Activated CD8-positive, alpha-beta T cell treated with anti-CD3 and anti-CD28 coated beads, Interleukin-2, amount 10 ng/mL, durations not matched to agents 7 days and 5 days (primary cell): ENCODE data around the gene MIX23. TPM values are rescaled to one million over a fixed set of nuclear protein-coding genes. Genes with fewer than 3 reads are reported as not detected.
"Not testable (repeated sequence)": the region's sequence is repeated elsewhere in the genome, so short reads cannot be mapped to it uniquely, and the experiment has no call there.

Experiments used
- ATAC-seq: fragments of 150-1000 bp; cut with Tn5 transposase; one replicate; pipeline ENCODE4 v1.10.0; 2021; ENCODE audit warnings: moderate library complexity
- CTCF ChIA-PET: fragments of 350-600 bp; sonication (Branson Sonifier 250); formaldehyde crosslinking; loops from one replicate; lab custom pipeline; 2021; ENCODE audit warnings: antibody characterized with exemption; lab: Charles Lee
- POLR2A ChIA-PET: fragments of 350-600 bp; sonication (Branson Sonifier 250); formaldehyde crosslinking; loops from one replicate; lab custom pipeline; 2021; ENCODE audit warnings: antibody characterized with exemption; lab: Charles Lee
- DNase-seq: peaks from one replicate; pipeline ENCODE4 v3.0.0-alpha.2; 2020
- H3K27ac Mint-ChIP-seq: one replicate; pipeline ENCODE4 v1.8.0; 2021; ENCODE audit warnings: mild to moderate bottlenecking, mixed read lengths
- H3K27me3 Mint-ChIP-seq: one replicate; pipeline ENCODE4 v1.8.0; 2021; ENCODE audit warnings: low read depth, mixed read lengths
- H3K36me3 Mint-ChIP-seq: one replicate; pipeline ENCODE4 v1.8.0; 2021; ENCODE audit warnings: low read depth, mixed read lengths
- H3K4me1 Mint-ChIP-seq: one replicate; pipeline ENCODE4 v1.8.0; 2021; ENCODE audit warnings: low read depth, mixed read lengths
- H3K4me3 Mint-ChIP-seq: one replicate; pipeline ENCODE4 v1.8.0; 2021; ENCODE audit warnings: mild to moderate bottlenecking, mixed read lengths
- H3K9me3 Mint-ChIP-seq: one replicate; pipeline ENCODE4 v1.8.0; 2022; ENCODE audit warnings: mixed read lengths; ENCODE audit not compliant: insufficient read depth
- total RNA-seq, 2 experiments: library from RNA; stranded (reverse); gene quantifications; one replicate each; pipeline ENCODE4 v1.2.3, GENCODE V29; 2021

MIX23 gene
- total RNA-seq, 2 experiments from 2014 or later = 40.0 to 47.3 TPM

GRCh38 chr3:122365582-122366378 is 17.3 kb downstream of the MIX23 start:
- H3K27me3 Mint-ChIP-seq, DNase-seq, H3K4me1 Mint-ChIP-seq, H3K4me3 Mint-ChIP-seq, POLR2A ChIA-PET, H3K9me3 Mint-ChIP-seq, ATAC-seq, H3K27ac Mint-ChIP-seq: not testable (repeated sequence)
- CTCF ChIA-PET = interaction anchor here (0.9 to 1.7 kb wide), 8 partner anchors 13 to 819 kb away, joined by 3 to 7 read pairs (median 4); partner anchors contain the start of gene FAM162A
- H3K36me3 Mint-ChIP-seq = peaks cover 23% of the 10 kb centered on the region

- Mint-ChIP-seq H3K4me1 (no peaks in the 10 kb centered on the region), H3K36me3 (peaks cover 26% of the 10 kb centered on the region), H3K27me3 (no peaks in the 10 kb centered on the region), H3K4me3 (no peak overlapping the region), H3K9me3 (no peaks in the 10 kb centered on the region), H3K27ac (no peak overlapping the region)
- ATAC-seq = no peak
- ChIA-PET POLR2A (no interaction called here), CTCF (interaction anchor here (1.3 to 1.7 kb wide), 4 partner anchors 14 to 818 kb away, joined by 4 to 7 read pairs (median 6); partner anchors contain the start of gene FAM162A)
- no peak for DNase-seq
Measured at GRCh38 chr3:122365073-122365472, 18.0 kb downstream of the MIX23 start.

GRCh38 chr3:122364490-122364889 is 18.5 kb downstream of the MIX23 start:
- DNase-seq (no peak), ATAC-seq (no peak)
- peaks cover 27% of the 10 kb centered on the region for H3K36me3 Mint-ChIP-seq
- H3K9me3 Mint-ChIP-seq = no peaks in the 10 kb centered on the region
- POLR2A ChIA-PET = interaction anchor here (0.5 kb wide), 1 partner anchor 689 kb away, joined by 4 read pairs; no protein-coding TSS in a partner anchor
- H3K4me3 Mint-ChIP-seq = no peak overlapping the region
- no peaks in the 10 kb centered on the region for H3K4me1 Mint-ChIP-seq
- H3K27ac Mint-ChIP-seq = no peak overlapping the region
- CTCF ChIA-PET = interaction anchor here (1.0 to 1.7 kb wide), 5 partner anchors 10 to 818 kb away, joined by 3 to 7 read pairs (median 4); partner anchors contain the start of gene FAM162A
- no peaks in the 10 kb centered on the region for H3K27me3 Mint-ChIP-seq

GRCh38 chr3:122362026-122362425 is 21.0 kb downstream of the MIX23 start:
- peaks cover 28% of the 10 kb centered on the region for H3K36me3 Mint-ChIP-seq
- no peak for DNase-seq
- H3K4me3 Mint-ChIP-seq = no peak overlapping the region
- H3K4me1 Mint-ChIP-seq = peaks cover 9% of the 10 kb centered on the region
- ChIA-PET CTCF (interaction anchor here (0.6 to 1.7 kb wide), 5 partner anchors 20 to 261 kb away, joined by 3 to 8 read pairs (median 3); partner anchors contain the start of gene FAM162A), POLR2A (interaction anchor here (0.6 kb wide), 1 partner anchor 9 kb away, joined by 3 read pairs; no protein-coding TSS in a partner anchor)
- H3K27ac Mint-ChIP-seq = no peak overlapping the region
- ATAC-seq = no peak
- H3K9me3 Mint-ChIP-seq = no peaks in the 10 kb centered on the region
- H3K27me3 Mint-ChIP-seq = no peaks in the 10 kb centered on the region

GRCh38 chr3:122358703-122359032 is 24.4 kb downstream of the MIX23 start:
- no peak for DNase-seq
- ChIA-PET CTCF (interaction anchor here (0.9 to 1.7 kb wide), 3 partner anchors 26 to 813 kb away, joined by 3 to 6 read pairs (median 5); partner anchors contain the start of genes FAM162A and POLQ), POLR2A (interaction anchor here (0.7 kb wide), 1 partner anchor 812 kb away, joined by 5 read pairs; no protein-coding TSS in a partner anchor)

GRCh38 chr3:122357828-122358702 is 25.0 kb downstream of the MIX23 start:
- Mint-ChIP-seq H3K4me3 (no peak overlapping the region), H3K27ac (no peak overlapping the region), H3K9me3 (no peaks in the 10 kb centered on the region), H3K36me3 (peaks cover 15% of the 10 kb centered on the region), H3K4me1 (peaks cover 9% of the 10 kb centered on the region), H3K27me3 (no peaks in the 10 kb centered on the region)
- ATAC-seq = no peak
- ChIA-PET CTCF (interaction anchor here (0.9 to 2.9 kb wide), 5 partner anchors 26 to 812 kb away, joined by 3 to 24 read pairs (median 6); partner anchors contain the start of genes FAM162A and POLQ), POLR2A (no interaction called here)
- no peak for DNase-seq

More at GRCh38 chr3:122358703-122359032, 24.4 kb downstream of the MIX23 start:
- Mint-ChIP-seq H3K4me1 (peaks cover 9% of the 10 kb centered on the region), H3K9me3 (no peaks in the 10 kb centered on the region), H3K4me3 (no peak overlapping the region), H3K27ac (no peak overlapping the region), H3K36me3 (peaks cover 16% of the 10 kb centered on the region), H3K27me3 (no peaks in the 10 kb centered on the region)
- no peak for ATAC-seq

- no peaks in the 10 kb centered on the region for H3K9me3 Mint-ChIP-seq
- H3K27me3 Mint-ChIP-seq = no peaks in the 10 kb centered on the region
- no peak overlapping the region for H3K4me3 Mint-ChIP-seq
- H3K36me3 Mint-ChIP-seq = peaks cover 14% of the 10 kb centered on the region
- H3K27ac Mint-ChIP-seq = no peak overlapping the region
- ATAC-seq (no peak), DNase-seq (peak; percentile 50)
- POLR2A ChIA-PET = no interaction called here
- CTCF ChIA-PET = interaction anchor here (0.6 to 2.9 kb wide), 5 partner anchors 34 to 500 kb away, joined by 3 to 24 read pairs (median 8); no protein-coding TSS in a partner anchor
- peaks cover 9% of the 10 kb centered on the region for H3K4me1 Mint-ChIP-seq
Measured at GRCh38 chr3:122356402-122356801, 26.6 kb downstream of the MIX23 start.

- Mint-ChIP-seq H3K4me1 (peaks cover 9% of the 10 kb centered on the region), H3K9me3 (no peaks in the 10 kb centered on the region), H3K36me3 (peaks cover 14% of the 10 kb centered on the region), H3K27ac (no peak overlapping the region), H3K4me3 (no peak overlapping the region), H3K27me3 (no peaks in the 10 kb centered on the region)
- ATAC-seq (no peak), DNase-seq (no peak)
- ChIA-PET POLR2A (no interaction called here), CTCF (interaction anchor here (0.6 to 2.9 kb wide), 5 partner anchors 33 to 501 kb away, joined by 3 to 24 read pairs (median 4); no protein-coding TSS in a partner anchor)
Measured at GRCh38 chr3:122355612-122356011, 27.4 kb downstream of the MIX23 start.

- Mint-ChIP-seq H3K27ac (no peak overlapping the region), H3K36me3 (peaks cover 7% of the 10 kb centered on the region), H3K4me1 (peaks cover 7% of the 10 kb centered on the region), H3K27me3 (no peaks in the 10 kb centered on the region), H3K9me3 (no peaks in the 10 kb centered on the region), H3K4me3 (no peak overlapping the region)
- ATAC-seq = no peak
- DNase-seq = no peak
- CTCF ChIA-PET = interaction anchor here (0.8 to 1.7 kb wide), 6 partner anchors 10 to 807 kb away, joined by 3 to 11 read pairs (median 4); no protein-coding TSS in a partner anchor
- POLR2A ChIA-PET = no interaction called here
Measured at GRCh38 chr3:122353893-122354401, 29.1 kb downstream of the MIX23 start.

GRCh38 chr3:122353215-122353614 is 29.8 kb downstream of the MIX23 start:
- H3K36me3 Mint-ChIP-seq = no peaks in the 10 kb centered on the region
- no peaks in the 10 kb centered on the region for H3K9me3 Mint-ChIP-seq
- no peaks in the 10 kb centered on the region for H3K4me1 Mint-ChIP-seq
- ATAC-seq (no peak), DNase-seq (no peak)
- POLR2A ChIA-PET = no interaction called here
- CTCF ChIA-PET = interaction anchor here (1.1 to 1.7 kb wide), 4 partner anchors 39 to 806 kb away, joined by 3 to 11 read pairs (median 6); no protein-coding TSS in a partner anchor
- H3K27ac Mint-ChIP-seq = no peak overlapping the region
- H3K4me3 Mint-ChIP-seq = no peak overlapping the region
- H3K27me3 Mint-ChIP-seq = no peaks in the 10 kb centered on the region

- H3K36me3 Mint-ChIP-seq = no peaks in the 10 kb centered on the region
- no peak overlapping the region for H3K4me3 Mint-ChIP-seq
- POLR2A ChIA-PET = no interaction called here
- peaks cover 5% of the 10 kb centered on the region for H3K9me3 Mint-ChIP-seq
- H3K27ac Mint-ChIP-seq = no peak overlapping the region
- H3K4me1 Mint-ChIP-seq = no peaks in the 10 kb centered on the region
- no peak for ATAC-seq
- peaks cover 4% of the 10 kb centered on the region for H3K27me3 Mint-ChIP-seq
- no peak for DNase-seq
- CTCF ChIA-PET = no interaction called here
Measured at GRCh38 chr3:122351612-122352011, 31.4 kb downstream of the MIX23 start.
